ENCODE measurements around the gene ENPP6.

DNA sequence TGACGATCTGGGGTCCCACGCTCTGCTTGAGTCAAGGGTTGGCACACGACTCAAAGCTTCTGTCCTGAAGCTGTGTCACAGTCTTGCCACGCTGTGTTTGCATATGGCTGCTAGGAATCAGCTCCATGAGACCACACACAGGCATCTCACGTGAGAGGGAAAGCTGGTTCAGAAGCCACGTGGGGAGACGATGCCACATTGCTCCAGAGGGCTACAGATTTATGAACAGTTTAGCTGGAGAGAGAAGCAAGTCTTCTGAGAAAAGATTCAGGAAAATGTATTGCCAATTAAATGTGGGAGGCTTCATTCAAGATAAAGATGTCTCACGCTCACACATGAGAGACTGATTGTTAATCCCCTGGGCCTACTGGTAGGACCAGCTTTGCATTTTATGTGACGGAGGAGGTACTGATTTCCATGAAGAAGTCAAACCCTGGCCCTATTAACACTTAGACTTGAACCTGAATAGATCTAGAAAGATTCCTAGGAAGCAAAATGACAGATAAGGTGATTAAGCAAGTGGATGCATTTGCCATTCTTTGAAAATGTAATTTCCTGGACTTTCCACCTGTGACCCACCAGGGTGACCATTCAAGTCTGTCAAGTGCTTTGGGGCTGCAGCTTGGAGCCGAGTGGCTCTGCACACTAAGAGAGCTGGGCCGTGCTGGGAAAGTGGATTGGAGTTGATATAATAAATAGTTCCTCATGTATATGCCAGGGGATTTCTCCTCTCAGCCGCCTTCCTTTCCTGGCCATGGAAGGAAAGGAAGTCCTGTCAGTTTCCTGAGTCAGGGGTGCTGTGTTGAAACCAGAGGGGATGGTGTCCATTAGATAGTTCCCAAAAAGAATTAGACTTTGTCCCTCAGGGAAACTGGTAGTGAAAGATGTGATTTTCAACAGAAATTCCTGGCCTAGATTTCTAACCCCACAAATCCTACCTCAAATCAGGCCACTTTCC lies 29.0 kb downstream of the ENPP6 start:
- TF ChIP-seq, protein P1, sequence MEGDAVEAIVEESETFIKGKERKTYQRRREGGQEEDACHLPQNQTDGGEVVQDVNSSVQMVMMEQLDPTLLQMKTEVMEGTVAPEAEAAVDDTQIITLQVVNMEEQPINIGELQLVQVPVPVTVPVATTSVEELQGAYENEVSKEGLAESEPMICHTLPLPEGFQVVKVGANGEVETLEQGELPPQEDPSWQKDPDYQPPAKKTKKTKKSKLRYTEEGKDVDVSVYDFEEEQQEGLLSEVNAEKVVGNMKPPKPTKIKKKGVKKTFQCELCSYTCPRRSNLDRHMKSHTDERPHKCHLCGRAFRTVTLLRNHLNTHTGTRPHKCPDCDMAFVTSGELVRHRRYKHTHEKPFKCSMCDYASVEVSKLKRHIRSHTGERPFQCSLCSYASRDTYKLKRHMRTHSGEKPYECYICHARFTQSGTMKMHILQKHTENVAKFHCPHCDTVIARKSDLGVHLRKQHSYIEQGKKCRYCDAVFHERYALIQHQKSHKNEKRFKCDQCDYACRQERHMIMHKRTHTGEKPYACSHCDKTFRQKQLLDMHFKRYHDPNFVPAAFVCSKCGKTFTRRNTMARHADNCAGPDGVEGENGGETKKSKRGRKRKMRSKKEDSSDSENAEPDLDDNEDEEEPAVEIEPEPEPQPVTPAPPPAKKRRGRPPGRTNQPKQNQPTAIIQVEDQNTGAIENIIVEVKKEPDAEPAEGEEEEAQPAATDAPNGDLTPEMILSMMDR (IDR thresholded peaks at IDR 0.05; ENCODE audit: extremely low read depth in 1 of 2, insufficient read depth in 1 of 2, low read depth in 1 of 2, low read length in 2 of 2) = no peak
- TF ChIP-seq FOS (IDR thresholded peaks at IDR 0.05; ENCODE audit: borderline replicate concordance, insufficient read depth, low read length) (no peak), POLR2A (IDR thresholded peaks at IDR 0.05; ENCODE audit: low read depth, low read length) (no peak), POLR2AphosphoS5 (IDR thresholded peaks at IDR 0.05; ENCODE audit: insufficient read depth, low read depth, low read length) (no peak)
- TF ChIP-seq, protein P2, sequence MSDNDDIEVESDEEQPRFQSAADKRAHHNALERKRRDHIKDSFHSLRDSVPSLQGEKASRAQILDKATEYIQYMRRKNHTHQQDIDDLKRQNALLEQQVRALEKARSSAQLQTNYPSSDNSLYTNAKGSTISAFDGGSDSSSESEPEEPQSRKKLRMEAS (IDR thresholded peaks at IDR 0.05; ENCODE audit: insufficient read depth, insufficient read length) = no peak

All from endothelial cell of umbilical vein (primary cell).